ENCODE data around the gene SSTR5.

The SSTR5 gene

DNA sequence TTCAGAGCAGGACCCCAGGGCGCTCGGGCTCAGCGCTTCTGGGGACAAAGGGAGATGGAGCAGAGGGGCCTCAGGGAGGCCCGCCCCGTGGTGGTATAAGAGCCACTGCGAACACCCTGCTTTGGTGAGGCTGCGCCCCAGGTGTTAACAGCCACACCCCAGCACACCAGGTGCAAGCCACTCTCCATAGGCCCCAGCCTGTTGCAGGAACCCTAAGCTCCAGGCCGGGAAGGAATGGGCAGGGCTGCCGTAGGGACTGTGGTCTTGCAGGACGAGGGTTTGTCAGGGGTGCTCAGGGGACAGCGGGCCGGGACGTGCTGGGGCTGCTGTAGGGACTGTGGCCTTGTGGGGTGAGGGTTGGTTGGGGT is 17.0 kb upstream of the SSTR5 start:
- Mint-ChIP-seq H3K9me3 (peaks cover 5% of the 10 kb centered on the region), H3K4me3 (no peak overlapping the region), H3K4me1 (no peaks in the 10 kb centered on the region), H3K36me3 (no peaks in the 10 kb centered on the region), H3K27ac (no peak overlapping the region), H3K27me3 (peaks cover 5% of the 10 kb centered on the region)
- CTCF ChIA-PET: interaction anchor here (0.7 to 3.2 kb wide), 2 partner anchors 138 to 243 kb away, joined by 3 to 12 read pairs; no protein-coding TSS in a partner anchor
- DNase-seq: no peak

- no peak overlapping the region for H3K27ac Mint-ChIP-seq
- H3K4me3 Mint-ChIP-seq: no peak overlapping the region
- peaks cover 5% of the 10 kb centered on the region for H3K27me3 Mint-ChIP-seq
- CTCF ChIA-PET: interaction anchor here (0.7 to 3.2 kb wide), 3 partner anchors 47 to 244 kb away, joined by 3 to 12 read pairs (median 4); no protein-coding TSS in a partner anchor
- H3K36me3 Mint-ChIP-seq: no peaks in the 10 kb centered on the region
- no peak for DNase-seq
- H3K4me1 Mint-ChIP-seq: no peaks in the 10 kb centered on the region
- peaks cover 5% of the 10 kb centered on the region for H3K9me3 Mint-ChIP-seq
Measured at GRCh38 chr16:1056196-1056595, 16.4 kb upstream of the SSTR5 start.

DNA sequence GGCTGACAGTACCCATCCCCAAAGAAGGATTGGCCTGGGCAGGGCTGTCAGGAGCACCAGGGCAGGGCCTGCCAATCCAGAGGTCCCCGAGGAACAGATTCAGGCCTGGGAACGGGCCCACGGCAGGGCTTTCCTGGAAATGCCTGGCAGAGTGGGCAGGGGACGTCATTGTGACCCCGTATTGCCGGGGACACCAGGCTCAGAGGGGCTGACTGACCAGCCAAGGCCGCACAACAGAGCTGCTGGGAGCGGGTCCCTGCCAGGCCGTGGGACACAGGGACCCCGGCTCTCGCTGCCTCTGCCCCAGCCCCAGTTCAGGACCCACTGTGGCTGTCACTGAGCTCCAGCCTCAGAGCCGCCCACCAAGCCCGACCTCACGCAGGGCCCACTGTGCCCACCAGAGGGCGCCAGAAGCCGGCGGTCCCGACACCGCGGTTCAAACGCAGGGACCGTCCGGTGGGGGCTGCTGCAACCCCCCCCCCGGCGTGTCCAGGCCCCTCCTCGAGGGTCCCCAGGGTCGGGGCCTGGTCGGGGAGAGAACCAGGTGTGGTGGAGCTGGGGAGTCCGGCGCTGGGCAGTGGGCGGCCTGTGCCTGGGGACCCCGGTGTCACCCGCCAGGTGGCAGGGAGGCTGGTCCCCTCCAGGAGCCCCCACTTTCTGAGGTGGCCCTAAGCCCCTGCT is 15.2 kb upstream of the SSTR5 start:
- peak; percentile 54 for DNase-seq
- Mint-ChIP-seq H3K4me1 (no peaks in the 10 kb centered on the region), H3K4me3 (no peak overlapping the region), H3K27ac (no peak overlapping the region), H3K9me3 (peaks cover 5% of the 10 kb centered on the region), H3K27me3 (peaks cover 5% of the 10 kb centered on the region), H3K36me3 (no peaks in the 10 kb centered on the region)
- CTCF ChIA-PET: interaction anchor here (0.8 to 3.2 kb wide), 6 partner anchors 9 to 345 kb away, joined by 3 to 12 read pairs (median 4); no protein-coding TSS in a partner anchor

DNA sequence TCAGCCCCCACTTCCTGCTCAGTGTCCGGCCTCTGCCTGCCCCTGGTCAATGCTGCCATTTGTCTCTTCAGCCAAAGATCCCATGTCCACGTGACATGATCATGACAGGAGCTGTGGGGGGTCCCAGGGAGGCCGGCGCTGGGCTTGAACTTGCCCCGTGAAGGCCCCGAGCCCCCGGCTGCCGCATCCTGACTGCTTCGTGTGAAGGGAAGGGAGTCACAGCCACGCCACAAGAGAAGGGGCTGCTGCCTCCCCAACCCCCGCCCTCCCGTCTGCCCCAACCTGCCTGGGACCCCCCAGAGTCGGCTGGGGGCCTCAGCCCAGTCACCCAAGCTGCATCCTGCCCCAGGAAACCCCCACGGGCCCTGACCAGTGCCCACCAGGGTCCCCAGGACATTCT is 14.3 kb upstream of the SSTR5 start:
- H3K4me1 Mint-ChIP-seq: no peaks in the 10 kb centered on the region
- no peak for DNase-seq
- H3K27me3 Mint-ChIP-seq: peaks cover 8% of the 10 kb centered on the region
- no peaks in the 10 kb centered on the region for H3K36me3 Mint-ChIP-seq
- no peak overlapping the region for H3K4me3 Mint-ChIP-seq
- H3K27ac Mint-ChIP-seq: no peak overlapping the region
- peaks cover 5% of the 10 kb centered on the region for H3K9me3 Mint-ChIP-seq
- CTCF ChIA-PET: interaction anchor here (0.8 to 3.2 kb wide), 3 partner anchors 13 to 246 kb away, joined by 3 to 12 read pairs (median 3); no protein-coding TSS in a partner anchor

- Mint-ChIP-seq H3K9me3 (peaks cover 5% of the 10 kb centered on the region), H3K27ac (no peak overlapping the region), H3K27me3 (peaks cover 12% of the 10 kb centered on the region), H3K4me1 (no peaks in the 10 kb centered on the region), H3K36me3 (no peaks in the 10 kb centered on the region), H3K4me3 (no peak overlapping the region)
- CTCF ChIA-PET: interaction anchor here (0.7 kb wide), 1 partner anchor 9 kb away, joined by 3 read pairs; no protein-coding TSS in a partner anchor
- DNase-seq: no peak
Measured at GRCh38 chr16:1059310-1059709, 13.2 kb upstream of the SSTR5 start.

DNA sequence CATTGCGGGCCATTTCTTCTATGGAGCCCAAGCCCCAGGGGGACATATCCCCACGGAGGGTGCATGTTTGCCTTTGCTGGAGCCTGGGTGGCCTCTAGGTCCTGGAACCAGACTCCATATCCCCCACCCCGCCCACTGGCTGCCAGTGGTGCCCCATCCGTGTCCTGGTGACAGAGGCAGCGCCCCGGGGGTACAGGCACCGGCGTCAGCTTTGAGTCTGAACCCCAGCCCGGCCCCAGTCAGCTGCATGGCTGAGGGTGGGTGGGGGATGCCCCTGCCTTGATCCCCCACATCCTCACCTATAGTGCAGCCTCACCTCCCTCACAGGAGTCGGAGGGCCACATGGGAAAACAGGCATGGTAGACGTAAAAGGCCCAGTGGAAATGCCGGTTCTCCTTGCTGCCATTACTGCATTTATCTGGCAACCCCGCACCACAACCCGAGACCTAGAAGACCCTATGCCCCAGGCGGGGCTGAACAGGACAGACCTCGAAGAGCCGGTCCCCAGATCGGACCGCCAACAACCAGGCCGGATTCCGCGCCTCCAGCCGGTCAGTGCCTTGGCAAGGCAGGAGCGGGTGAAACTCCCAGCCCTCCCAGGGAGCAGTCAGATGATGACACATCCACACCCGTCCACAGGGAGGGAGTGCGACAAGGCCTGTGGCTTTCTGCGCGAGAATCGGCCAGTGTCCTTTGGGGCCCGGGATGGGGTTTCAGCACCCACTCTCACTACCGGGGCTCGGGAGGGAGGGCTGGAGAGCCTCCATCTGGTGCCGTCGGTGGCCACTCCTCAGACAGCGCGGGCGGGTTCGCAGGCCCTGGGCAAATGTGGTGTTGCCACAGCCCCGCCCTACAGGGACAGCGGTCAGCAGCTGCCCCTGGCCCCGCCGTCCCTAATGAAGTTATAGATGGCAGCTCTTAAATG is 11.9 kb upstream of the SSTR5 start:
- peaks cover 5% of the 10 kb centered on the region for H3K9me3 Mint-ChIP-seq
- no peaks in the 10 kb centered on the region for H3K36me3 Mint-ChIP-seq
- CTCF ChIA-PET: interaction anchor here (0.5 to 0.7 kb wide), 2 partner anchors 42 to 86 kb away, joined by 3 read pairs; no protein-coding TSS in a partner anchor
- peaks cover 26% of the 10 kb centered on the region for H3K27me3 Mint-ChIP-seq
- no peak for DNase-seq
- H3K4me3 Mint-ChIP-seq: no peak overlapping the region
- no peaks in the 10 kb centered on the region for H3K4me1 Mint-ChIP-seq
- H3K27ac Mint-ChIP-seq: no peak overlapping the region

- CTCF ChIA-PET: no interaction called here
- no peak for DNase-seq
- Mint-ChIP-seq H3K4me3 (no peak overlapping the region), H3K36me3 (no peaks in the 10 kb centered on the region), H3K4me1 (no peaks in the 10 kb centered on the region), H3K9me3 (peaks cover 5% of the 10 kb centered on the region), H3K27me3 (peaks cover 36% of the 10 kb centered on the region), H3K27ac (no peak overlapping the region)
Measured at GRCh38 chr16:1061769-1062505, 10.6 kb upstream of the SSTR5 start.

GRCh38 chr16:1062895-1063294 is 9.7 kb upstream of the SSTR5 start:
- H3K4me1 Mint-ChIP-seq: peaks cover 2% of the 10 kb centered on the region
- no peak overlapping the region for H3K27ac Mint-ChIP-seq
- no peaks in the 10 kb centered on the region for H3K36me3 Mint-ChIP-seq
- no peak for DNase-seq
- CTCF ChIA-PET: no interaction called here
- H3K27me3 Mint-ChIP-seq: peaks cover 43% of the 10 kb centered on the region
- peaks cover 8% of the 10 kb centered on the region for H3K9me3 Mint-ChIP-seq
- H3K4me3 Mint-ChIP-seq: no peak overlapping the region

- H3K36me3 Mint-ChIP-seq: no peaks in the 10 kb centered on the region
- H3K9me3 Mint-ChIP-seq: peaks cover 8% of the 10 kb centered on the region
- peaks cover 51% of the 10 kb centered on the region for H3K27me3 Mint-ChIP-seq
- H3K27ac Mint-ChIP-seq: no peak overlapping the region
- DNase-seq: no peak
- CTCF ChIA-PET: no interaction called here
- peaks cover 2% of the 10 kb centered on the region for H3K4me1 Mint-ChIP-seq
- H3K4me3 Mint-ChIP-seq: no peak overlapping the region
Measured at GRCh38 chr16:1063728-1064127, 8.8 kb upstream of the SSTR5 start.

DNA sequence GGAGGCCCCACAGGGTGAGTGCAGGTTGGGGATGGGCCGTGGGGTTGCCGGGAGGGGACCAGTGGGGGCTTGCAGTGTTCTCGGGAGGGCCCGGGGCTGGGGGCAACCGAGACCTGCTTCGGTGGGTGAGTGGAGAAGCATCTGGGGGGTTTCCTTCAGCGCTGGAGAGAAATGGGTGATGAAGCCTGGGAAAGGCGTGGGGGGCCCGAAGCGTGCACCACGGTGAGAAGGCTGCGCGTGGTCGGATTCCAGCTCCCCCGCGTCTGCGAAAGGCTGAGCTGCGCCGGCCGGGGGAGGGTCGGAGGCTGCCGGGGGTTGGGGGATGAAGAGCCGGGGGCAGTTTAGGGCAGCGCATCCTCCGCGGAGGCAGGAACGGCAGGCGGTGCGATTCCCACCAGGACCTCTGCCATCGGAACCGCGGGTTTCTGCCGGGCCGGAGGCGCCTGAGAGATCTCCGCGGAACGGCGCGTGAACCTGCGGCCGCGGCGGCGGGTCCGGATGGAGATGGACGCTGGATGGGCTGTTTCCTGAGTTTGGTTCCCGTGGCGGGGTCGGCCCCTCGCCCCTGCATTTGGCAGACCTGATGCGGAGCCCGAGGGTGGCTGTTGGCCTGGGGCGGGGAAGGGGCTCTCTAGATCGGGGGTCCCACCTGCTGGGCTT is 6.9 kb upstream of the SSTR5 start:
- CTCF ChIA-PET: no interaction called here
- no peaks in the 10 kb centered on the region for H3K36me3 Mint-ChIP-seq
- H3K27me3 Mint-ChIP-seq: peaks cover 70% of the 10 kb centered on the region
- DNase-seq: no peak
- H3K4me1 Mint-ChIP-seq: peaks cover 2% of the 10 kb centered on the region
- H3K4me3 Mint-ChIP-seq: no peak overlapping the region
- H3K27ac Mint-ChIP-seq: no peak overlapping the region
- peaks cover 4% of the 10 kb centered on the region for H3K9me3 Mint-ChIP-seq

- DNase-seq: no peak
- Mint-ChIP-seq H3K36me3 (no peaks in the 10 kb centered on the region), H3K4me3 (no peak overlapping the region), H3K27ac (no peak overlapping the region), H3K9me3 (peaks cover 4% of the 10 kb centered on the region), H3K27me3 (peaks cover 81% of the 10 kb centered on the region), H3K4me1 (peaks cover 2% of the 10 kb centered on the region)
- CTCF ChIA-PET: no interaction called here
Measured at GRCh38 chr16:1066584-1067172, 5.9 kb upstream of the SSTR5 start.

DNA sequence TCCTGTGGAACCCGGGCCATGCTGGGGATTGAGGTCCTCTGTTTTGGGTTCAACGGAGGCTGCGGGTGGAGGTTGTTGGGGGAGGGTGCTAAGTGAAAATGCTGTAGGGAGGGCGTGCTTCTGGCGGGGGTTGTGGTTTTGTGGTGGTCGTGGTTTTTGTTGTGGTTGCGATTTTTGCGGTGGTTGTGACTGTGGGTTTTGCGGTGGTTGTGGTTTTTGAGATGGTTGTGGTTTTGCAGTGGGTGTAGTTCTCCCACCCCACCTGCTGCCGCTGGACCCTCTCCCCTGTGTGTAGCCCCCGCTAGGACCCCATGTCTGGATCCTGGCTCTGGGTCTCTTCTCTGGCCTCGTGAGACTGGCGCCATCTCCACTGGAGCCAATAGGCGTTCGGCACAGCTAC is 4.9 kb upstream of the SSTR5 start:
- Mint-ChIP-seq H3K27me3 (peaks cover 89% of the 10 kb centered on the region), H3K27ac (peak overlapping the region; percentile 87), H3K4me3 (peak overlapping the region; percentile 51), H3K4me1 (peaks cover 2% of the 10 kb centered on the region), H3K36me3 (no peaks in the 10 kb centered on the region), H3K9me3 (peaks cover 4% of the 10 kb centered on the region)
- CTCF ChIA-PET: no interaction called here
- no peak for DNase-seq

DNA sequence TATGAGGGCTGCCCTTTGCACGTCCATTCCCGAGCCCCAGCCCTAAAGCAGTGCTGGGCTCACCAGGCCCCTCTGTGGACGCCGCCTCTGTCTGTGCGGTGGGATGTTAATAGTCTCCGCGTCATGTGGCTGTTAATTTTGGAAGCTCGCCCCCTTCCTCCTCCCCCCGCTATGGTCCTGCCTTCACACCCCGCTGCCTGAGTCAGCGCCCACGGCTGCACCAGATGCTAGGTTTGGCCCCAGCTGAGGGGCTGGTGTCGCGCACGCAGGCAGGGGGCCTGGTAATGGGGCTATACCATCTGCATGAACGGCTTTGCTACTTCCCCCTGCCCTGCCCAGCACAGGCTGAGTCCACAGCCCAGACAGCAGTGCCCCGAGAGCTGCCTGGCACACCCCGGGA is 4.1 kb upstream of the SSTR5 start:
- no peak overlapping the region for H3K4me3 Mint-ChIP-seq
- no peak for DNase-seq
- peaks cover 92% of the 10 kb centered on the region for H3K27me3 Mint-ChIP-seq
- peak overlapping the region; percentile 76 for H3K27ac Mint-ChIP-seq
- peaks cover 4% of the 10 kb centered on the region for H3K9me3 Mint-ChIP-seq
- H3K4me1 Mint-ChIP-seq: peaks cover 2% of the 10 kb centered on the region
- CTCF ChIA-PET: no interaction called here
- H3K36me3 Mint-ChIP-seq: no peaks in the 10 kb centered on the region

Measured in activated naive CD4-positive, alpha-beta T cell treated with anti-CD3 and anti-CD28 coated beads, Interleukin-2, amount 10 ng/mL, durations not matched to agents 7 days and 5 days (primary cell).